SH-SY5Y (cell line): ENCODE measurements around the gene ASB10.

Experiments used
- GATA2 ChIP-seq: IDR thresholded peaks from 2 replicates; pipeline ENCODE4 v1.6.1; 2011; ENCODE audit warnings: mild to moderate bottlenecking, low read depth, low read length
- GATA3 ChIP-seq: IDR thresholded peaks from 2 replicates; pipeline ENCODE4 v1.6.1; 2011; ENCODE audit warnings: low read depth, mild to moderate bottlenecking, low read length, moderate library complexity

DNA sequence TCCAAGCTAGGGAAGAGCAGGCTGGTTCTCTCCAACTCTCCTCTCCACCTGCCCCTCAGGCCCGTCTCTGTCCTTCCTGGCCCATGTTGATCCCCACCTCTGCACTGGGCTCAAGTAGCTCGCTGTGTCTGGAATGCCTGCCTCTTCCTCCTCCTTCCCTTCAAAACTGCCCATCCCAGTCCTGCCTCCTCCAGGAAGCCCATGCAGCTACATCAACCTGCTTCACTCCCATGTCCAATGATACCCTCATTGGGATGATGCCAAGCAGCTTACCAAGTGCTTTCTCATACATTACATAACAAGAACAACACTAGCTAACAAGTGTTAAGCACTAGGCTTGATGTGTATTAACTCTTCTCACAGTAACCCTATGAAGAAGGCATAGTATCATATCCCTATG is 8.2 kb downstream of the ASB10 start:
- TF ChIP-seq GATA2 (no peak), GATA3 (no peak)
